EL (cell line): ENCODE data around the gene PPP2R1B.

Experiments used
- DNase-seq: peaks from one replicate; pipeline ENCODE4 v3.0.0-alpha.2; 2016

Gene PPP2R1B

DNA sequence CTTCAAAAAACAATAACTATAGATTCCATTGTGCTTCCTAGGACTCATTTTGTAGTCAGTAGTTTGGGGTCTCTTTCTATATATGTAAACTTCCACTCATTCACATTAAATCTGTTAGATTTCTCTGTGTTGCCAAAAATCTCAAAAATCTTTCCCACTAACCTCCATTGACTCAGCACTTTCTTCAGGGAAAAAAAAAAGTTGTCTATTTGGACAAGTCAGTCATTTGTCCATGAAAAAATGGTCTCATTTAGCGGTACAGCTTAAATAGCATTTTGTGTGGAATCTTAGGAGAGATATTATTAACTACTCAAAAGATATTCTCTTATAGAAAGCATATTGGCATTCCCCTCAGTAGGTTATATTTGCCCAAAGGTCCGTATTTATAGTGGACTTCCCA lies 81.9 kb downstream of the PPP2R1B start:
- DNase-seq: no peak

DNA sequence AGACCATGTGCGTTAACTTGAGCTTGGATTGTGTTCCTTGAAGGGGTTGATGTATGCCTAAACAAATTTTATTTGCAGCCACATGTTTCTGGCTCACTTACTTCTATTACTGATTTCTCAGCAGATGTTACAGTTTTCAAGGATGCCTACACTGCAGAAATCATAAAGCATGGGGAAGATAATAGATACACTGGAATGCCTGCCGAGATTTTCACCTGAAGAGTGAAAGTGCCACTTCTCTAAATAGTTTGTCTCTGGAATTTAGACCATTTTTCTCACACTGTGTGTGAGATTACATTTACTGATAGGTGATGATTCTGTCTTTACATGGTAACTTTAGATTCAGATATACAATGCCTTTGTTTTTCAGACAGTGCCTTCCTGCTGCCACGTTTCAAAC lies 82.4 kb downstream of the PPP2R1B start:
- DNase-seq: no peak

DNA sequence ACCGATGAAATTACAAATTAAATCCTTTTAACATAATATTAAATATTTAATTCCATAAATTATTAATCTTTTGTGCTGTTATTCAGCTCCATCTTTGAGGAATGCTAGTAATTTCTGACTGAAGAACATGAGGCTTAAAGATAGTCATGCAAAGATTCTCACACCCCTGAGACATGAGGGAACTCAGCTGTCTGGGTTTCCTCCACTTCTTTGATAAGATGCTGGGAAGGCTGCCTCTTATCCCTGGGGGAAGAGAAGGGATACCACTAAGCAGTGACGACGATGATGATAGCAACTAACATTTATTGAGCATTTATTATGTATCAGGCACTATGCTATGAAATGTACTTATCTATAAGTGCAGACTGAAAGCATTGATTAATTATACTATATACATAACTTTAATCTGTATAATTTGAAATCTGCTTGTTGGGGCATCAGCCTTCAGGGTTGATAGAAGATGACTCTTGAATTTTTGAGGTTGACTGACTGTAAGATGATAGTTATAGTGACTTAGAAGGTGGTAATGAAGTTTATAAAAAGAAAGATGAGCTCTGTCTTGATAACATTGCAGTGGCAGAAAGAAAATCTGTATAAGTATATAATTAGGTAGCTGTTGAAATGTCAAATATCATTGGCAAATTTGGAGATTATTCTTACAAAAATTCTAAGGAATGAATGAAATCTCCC lies 85.6 kb downstream of the PPP2R1B start:
- DNase-seq: no peak
